Endothelial cell of umbilical vein (primary cell): ENCODE results near the gene CCIN. TPM values are rescaled to one million over a fixed set of nuclear protein-coding genes. Genes with fewer than 3 reads are reported as not detected.

ENCODE experiments used
- BruUV-seq: library from RNA; stranded (reverse); fragments of 400-500 nt; replicated peaks from 2 replicates; lab custom pipeline; 2021; lab: Mats Ljungman, UMichigan
- CTCF ChIA-PET: fragments of 300-600, 350-600 bp; sonication (Branson Sonifier 250); formaldehyde crosslinking; loops from one replicate; lab custom pipeline; 2021; ENCODE audit warnings: antibody characterized with exemption, inconsistent platforms; lab: Charles Lee
- POLR2A ChIA-PET: fragments of 300-600, 350-600 bp; sonication (Branson Sonifier 250); formaldehyde crosslinking; loops from one replicate; lab custom pipeline; 2021; ENCODE audit warnings: antibody characterized with exemption, inconsistent platforms; lab: Charles Lee
- DNase-seq: peaks from one replicate; pipeline ENCODE4 v3.0.0-alpha.2; 2011; ENCODE audit warnings: low read depth, low spot score
- FAIRE-seq: peaks from 2 replicates; lab custom pipeline; 2011; peaks lifted over from hg19 to GRCh38; lab: Jason Lieb, UNC
- H2AFZ ChIP-seq: 2 replicates; pipeline ENCODE4 v1.6.0; 2012; ENCODE audit warnings: low read depth, low read length, control low read depth, inconsistent platforms
- H3K27ac ChIP-seq: 2 replicates; pipeline ENCODE4 v1.5.1; 2011; ENCODE audit warnings: low read depth, mild to moderate bottlenecking, control low read depth, low read length, moderate library complexity; ENCODE audit not compliant: insufficient read depth
- H3K27me3 ChIP-seq, 2 experiments: 2 replicates each; pipeline versions ENCODE4 v1.6.0 to v1.6.1; 2011; ENCODE audit warnings: low read length in 2 of 2, mixed read lengths in 1 of 2; ENCODE audit not compliant: control insufficient read depth in 2 of 2, insufficient read depth in 2 of 2
- H3K36me3 ChIP-seq, 2 experiments: 2 replicates in 1 of 2; 3 replicates in 1 of 2; pipeline ENCODE4 v1.5.1; 2011; ENCODE audit warnings: low read length in 2 of 2, mild to moderate bottlenecking in 1 of 2, moderate library complexity in 1 of 2; ENCODE audit not compliant: control insufficient read depth in 2 of 2, insufficient read depth in 2 of 2; ENCODE audit errors: extremely low read depth in 1 of 2
- H3K4me1 ChIP-seq: 3 replicates; pipeline ENCODE4 v1.5.1; 2011; ENCODE audit warnings: mild to moderate bottlenecking, low read length; ENCODE audit not compliant: control insufficient read depth, insufficient read depth; ENCODE audit errors: extremely low read depth
- H3K4me2 ChIP-seq: 2 replicates; pipeline ENCODE4 v1.6.1; 2011; ENCODE audit warnings: low read length, control low read depth, mixed read lengths; ENCODE audit not compliant: insufficient read depth
- H3K4me3 ChIP-seq, 3 experiments: fragments of 200-600 bp in 1 of 3; sonication (generic), shearing (Covaris generic) in 1 of 3; replicated peaks in 1 of 3; 2 replicates each; pipeline ENCODE4 v1.5.1; 2011 to 2016; ENCODE audit warnings: control low read depth in 3 of 3, low read length in 3 of 3, mild to moderate bottlenecking in 2 of 3, inconsistent platforms in 1 of 3, low read depth in 1 of 3, moderate library complexity in 1 of 3; ENCODE audit not compliant: insufficient read depth in 1 of 3
- H3K79me2 ChIP-seq: 2 replicates; pipeline ENCODE4 v1.6.0; 2012; ENCODE audit warnings: low read length, inconsistent platforms; ENCODE audit not compliant: control insufficient read depth, insufficient read depth
- H3K9ac ChIP-seq: replicated peaks from 2 replicates; pipeline ENCODE3; 2011; ENCODE audit warnings: low read length, control low read depth; ENCODE audit not compliant: insufficient read depth; ENCODE audit errors: extremely low read depth
- H3K9me1 ChIP-seq: replicated peaks from 3 replicates; pipeline ENCODE4 v1.6.0; 2011; ENCODE audit warnings: mild to moderate bottlenecking, low read length; ENCODE audit not compliant: control insufficient read depth, insufficient read depth; ENCODE audit errors: extremely low read depth
- H3K9me3 ChIP-seq: replicated peaks from 2 replicates; pipeline ENCODE4 v1.5.1; 2012; ENCODE audit warnings: low read length, inconsistent platforms; ENCODE audit not compliant: control insufficient read depth, insufficient read depth
- H4K20me1 ChIP-seq: replicated peaks from 2 replicates; pipeline ENCODE3; 2011; ENCODE audit warnings: mild to moderate bottlenecking, low read length; ENCODE audit not compliant: control insufficient read depth, insufficient read depth; ENCODE audit errors: extremely low read depth
- CTCF ChIP-seq, 2 donors: IDR thresholded peaks; 1 replicate in 1 of 2; 2 replicates in 1 of 2; pipeline ENCODE4 v1.5.1; 2011; ENCODE audit warnings: low read length in 2 of 2, mild to moderate bottlenecking in 2 of 2, moderate library complexity in 2 of 2, control low read depth in 1 of 2, inconsistent platforms in 1 of 2, low read depth in 1 of 2; ENCODE audit not compliant: insufficient read depth in 1 of 2; ENCODE audit errors: extremely low read depth in 1 of 2
- FOS ChIP-seq: IDR thresholded peaks from 2 replicates; pipeline ENCODE4 v1.6.1; 2011; ENCODE audit warnings: mild to moderate bottlenecking, low read length, moderate library complexity, borderline replicate concordance; ENCODE audit not compliant: insufficient read depth
- GATA2 ChIP-seq: IDR thresholded peaks from 2 replicates; pipeline ENCODE4 v1.7.0; 2011; ENCODE audit warnings: low read depth, mild to moderate bottlenecking, moderate library complexity, mixed read lengths, low read length; ENCODE audit not compliant: insufficient read length, insufficient read depth
- MYC ChIP-seq: IDR thresholded peaks from one replicate; pipeline ENCODE4 v1.6.1; 2011; ENCODE audit warnings: mild to moderate bottlenecking, low read depth, low read length
- dilution Hi-C: fragments of 300-500 bp; cut with MboI; formaldehyde crosslinking; loops from one replicate; pipeline ENCODE4 v1.15.0; 2019; ENCODE audit warnings: low sequenced_read_pairs; ENCODE audit not compliant: extremely low pct_ligation_motif_present
- intact Hi-C: fragments of 100-400 bp; cut with micrococcal nuclease; formaldehyde crosslinking; loops from one replicate; pipeline ENCODE4 v1.10.0; 2022
- polyA plus RNA-seq, 4 experiments: library from polyadenylated mRNA; depleted of rRNA in 3 of 4; stranded (reverse) in 3 of 4; unstranded in 1 of 4; fragments of >200 nt; gene quantifications; 2 replicates each; pipeline versions ENCODE4 v1.2.1 to v1.2.3, GENCODE V29; 2011 to 2012; ENCODE audit warnings: missing spikeins in 1 of 4
- total RNA-seq: library from RNA; stranded (reverse); gene quantifications from 2 replicates; pipeline ENCODE4 v1.2.3, GENCODE V29; 2021

The CCIN gene
- total and polyA plus RNA-seq, 2 donors (not counting 3 experiments of a cell fraction or from before 2014, with no cell fraction given), result 0.22 to 1.2 TPM

GRCh38 chr9:36136894-36137391, 32.2 kb upstream of the CCIN start:
- H3K79me2 ChIP-seq, result no peaks in the 10 kb centered on the region
- no TSS peak for BruUV-seq
- H3K9me1 ChIP-seq, result no peaks in the 10 kb centered on the region
- H3K4me2 ChIP-seq, result peak overlapping the region; percentile 74
- H3K27ac ChIP-seq, result peak overlapping the region; percentile 16
- no peak for TF ChIP-seq FOS
- no peak for TF ChIP-seq GATA2
- no peak for TF ChIP-seq CTCF (IDR thresholded peaks at IDR 0.05; ENCODE audit: extremely low read depth in 1 of 2, insufficient read depth in 1 of 2, low read depth in 1 of 2, low read length in 2 of 2)
- TF ChIP-seq MYC, result no peak
- dilution Hi-C loops (no loop called here), intact Hi-C loops (loop anchor here (1.0 to 2.0 kb wide), 3 partner anchors 14 to 34 kb away; no protein-coding TSS in a partner anchor)
- ChIA-PET POLR2A (interaction anchor here (0.9 kb wide), 1 partner anchor 27 kb away, joined by 3 read pairs; no protein-coding TSS in a partner anchor), CTCF (interaction anchor here (0.8 to 8.0 kb wide), 11 partner anchors 8 to 182 kb away, joined by 3 to 76 read pairs (median 5); partner anchors contain the start of gene CLTA)
- no peaks in the 10 kb centered on the region for H3K27me3 ChIP-seq
- peaks cover 11% of the 10 kb centered on the region for H3K4me1 ChIP-seq
- H4K20me1 ChIP-seq, result no peaks in the 10 kb centered on the region
- H3K36me3 ChIP-seq, result no peaks in the 10 kb centered on the region
- H2AFZ ChIP-seq, result peak overlapping the region; percentile 82
- DNase-seq, result no peak
- no peak for FAIRE-seq
- peak overlapping the region; percentile 40 to 62 (median 61) for H3K4me3 ChIP-seq
- no peaks in the 10 kb centered on the region for H3K9me3 ChIP-seq
- H3K9ac ChIP-seq, result no peak overlapping the region
